Osteoblast (primary cell): ENCODE measurements around the gene ROBO2. TPM values are rescaled to one million over a fixed set of nuclear protein-coding genes. Genes with fewer than 3 reads are reported as not detected.

Experiments used
- DNase-seq: peaks from one replicate; pipeline ENCODE4 v3.0.0; 2011; ENCODE audit warnings: low spot score, mixed read lengths; ENCODE audit not compliant: insufficient read length; ENCODE audit errors: missing footprints
- H2AFZ ChIP-seq: 2 replicates; pipeline ENCODE4 v1.6.0; 2011; ENCODE audit warnings: mild to moderate bottlenecking, low read length
- H3K27ac ChIP-seq: 2 replicates; pipeline ENCODE4 v1.5.1; 2011; ENCODE audit warnings: mild to moderate bottlenecking, low read depth, low read length, moderate library complexity
- H3K27me3 ChIP-seq: 2 replicates; pipeline ENCODE4 v1.6.0; 2012; ENCODE audit warnings: mild to moderate bottlenecking, control low read depth, inconsistent platforms, low read length, moderate library complexity; ENCODE audit not compliant: insufficient read depth
- H3K36me3 ChIP-seq: 2 replicates; pipeline ENCODE4 v1.5.1; 2011; ENCODE audit warnings: mild to moderate bottlenecking, low read length, control low read depth, moderate library complexity; ENCODE audit not compliant: insufficient read depth
- H3K4me1 ChIP-seq: 2 replicates; pipeline ENCODE4 v1.5.1; 2011; ENCODE audit warnings: mild to moderate bottlenecking, low read length, control low read depth, moderate library complexity; ENCODE audit not compliant: insufficient read depth
- H3K4me2 ChIP-seq: 2 replicates; pipeline ENCODE4 v1.6.0; 2011; ENCODE audit warnings: mild to moderate bottlenecking, low read length; ENCODE audit not compliant: insufficient read depth
- H3K4me3 ChIP-seq: fragments of 200-600 bp; sonication (generic); 3 replicates; pipeline ENCODE4 v1.5.1; 2012; ENCODE audit warnings: mild to moderate bottlenecking, low read length, inconsistent platforms; ENCODE audit not compliant: insufficient read depth
- H3K79me2 ChIP-seq: 2 replicates; pipeline ENCODE4 v1.6.0; 2012; ENCODE audit warnings: mild to moderate bottlenecking, low read length, control low read depth, inconsistent platforms; ENCODE audit not compliant: insufficient read depth
- H3K9me3 ChIP-seq: 2 replicates; pipeline ENCODE4 v1.5.1; 2011; ENCODE audit warnings: low read depth, low read length, control low read depth
- H4K20me1 ChIP-seq: 2 replicates; pipeline ENCODE4 v1.6.0; 2012; ENCODE audit warnings: mild to moderate bottlenecking, low read length, control low read depth; ENCODE audit not compliant: insufficient read depth
- total RNA-seq: library from RNA; depleted of rRNA; stranded (reverse); fragments of >200 nt; gene quantifications from 2 replicates; pipeline ENCODE4 v1.2.3, GENCODE V29; 2012
- TF ChIP-seq, protein P1 (sequence below): IDR thresholded peaks from 2 replicates; pipeline ENCODE4 v1.5.1; 2011; ENCODE audit warnings: mild to moderate bottlenecking, low read depth, low read length, moderate library complexity; ENCODE audit errors: extremely low read depth

ROBO2 gene
- total RNA-seq, 1 donor: 0.36 TPM

DNA sequence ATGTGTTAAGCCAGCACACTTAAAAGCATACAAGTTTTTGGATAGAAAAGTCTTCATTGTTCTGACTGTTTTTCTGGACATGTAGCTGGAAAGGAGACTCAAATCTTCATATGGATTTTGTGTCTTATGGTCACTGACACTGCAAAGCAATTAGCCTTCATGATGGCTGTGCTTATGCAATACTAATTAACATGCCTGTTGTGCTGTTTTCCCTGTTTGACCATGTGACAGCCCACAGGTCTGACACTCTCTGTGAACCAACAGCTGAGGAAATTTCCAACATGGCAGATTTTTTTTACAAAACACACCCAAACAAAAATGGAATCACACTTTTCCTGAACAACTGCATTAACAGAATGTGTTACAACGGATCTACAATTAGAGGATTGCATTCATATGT is 248.4 kb downstream of the ROBO2 start:
- no peak for DNase-seq
- Histone ChIP-seq H3K79me2 (no peaks in the 10 kb centered on the region), H3K27ac (no peak overlapping the region), H4K20me1 (no peaks in the 10 kb centered on the region), H3K36me3 (no peaks in the 10 kb centered on the region), H3K4me1 (no peaks in the 10 kb centered on the region), H3K4me3 (no peak overlapping the region), H3K9me3 (no peaks in the 10 kb centered on the region), H3K27me3 (no peaks in the 10 kb centered on the region), H2AFZ (no peak overlapping the region), H3K4me2 (no peak overlapping the region)
- TF ChIP-seq, protein P1, sequence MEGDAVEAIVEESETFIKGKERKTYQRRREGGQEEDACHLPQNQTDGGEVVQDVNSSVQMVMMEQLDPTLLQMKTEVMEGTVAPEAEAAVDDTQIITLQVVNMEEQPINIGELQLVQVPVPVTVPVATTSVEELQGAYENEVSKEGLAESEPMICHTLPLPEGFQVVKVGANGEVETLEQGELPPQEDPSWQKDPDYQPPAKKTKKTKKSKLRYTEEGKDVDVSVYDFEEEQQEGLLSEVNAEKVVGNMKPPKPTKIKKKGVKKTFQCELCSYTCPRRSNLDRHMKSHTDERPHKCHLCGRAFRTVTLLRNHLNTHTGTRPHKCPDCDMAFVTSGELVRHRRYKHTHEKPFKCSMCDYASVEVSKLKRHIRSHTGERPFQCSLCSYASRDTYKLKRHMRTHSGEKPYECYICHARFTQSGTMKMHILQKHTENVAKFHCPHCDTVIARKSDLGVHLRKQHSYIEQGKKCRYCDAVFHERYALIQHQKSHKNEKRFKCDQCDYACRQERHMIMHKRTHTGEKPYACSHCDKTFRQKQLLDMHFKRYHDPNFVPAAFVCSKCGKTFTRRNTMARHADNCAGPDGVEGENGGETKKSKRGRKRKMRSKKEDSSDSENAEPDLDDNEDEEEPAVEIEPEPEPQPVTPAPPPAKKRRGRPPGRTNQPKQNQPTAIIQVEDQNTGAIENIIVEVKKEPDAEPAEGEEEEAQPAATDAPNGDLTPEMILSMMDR: no peak

DNA sequence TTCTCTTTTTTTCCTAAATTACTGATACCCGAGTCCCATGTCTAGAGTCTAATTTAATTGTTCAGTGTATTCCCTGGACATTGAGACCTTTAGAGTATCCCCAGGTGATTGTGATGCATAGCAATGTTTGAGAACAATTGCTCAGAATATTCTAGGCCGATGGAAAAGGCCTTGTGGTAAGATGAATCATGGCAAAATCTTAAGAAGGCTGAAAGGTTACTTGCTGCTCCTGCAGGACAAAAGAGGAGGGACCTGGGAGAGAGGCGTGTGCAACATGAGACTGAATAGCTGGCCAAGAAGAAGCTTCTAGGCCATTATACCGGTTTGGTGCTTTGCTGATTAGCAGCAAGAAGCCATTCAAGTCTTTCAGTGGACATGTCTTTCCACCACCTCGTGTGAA is 256.6 kb downstream of the ROBO2 start:
- Histone ChIP-seq H3K27me3 (no peaks in the 10 kb centered on the region), H3K4me3 (no peak overlapping the region), H4K20me1 (no peaks in the 10 kb centered on the region), H3K4me2 (no peak overlapping the region), H3K9me3 (no peaks in the 10 kb centered on the region), H3K36me3 (no peaks in the 10 kb centered on the region), H2AFZ (no peak overlapping the region), H3K79me2 (no peaks in the 10 kb centered on the region), H3K27ac (no peak overlapping the region), H3K4me1 (no peaks in the 10 kb centered on the region)
- no peak for DNase-seq
- TF ChIP-seq, protein P1: no peak

DNA sequence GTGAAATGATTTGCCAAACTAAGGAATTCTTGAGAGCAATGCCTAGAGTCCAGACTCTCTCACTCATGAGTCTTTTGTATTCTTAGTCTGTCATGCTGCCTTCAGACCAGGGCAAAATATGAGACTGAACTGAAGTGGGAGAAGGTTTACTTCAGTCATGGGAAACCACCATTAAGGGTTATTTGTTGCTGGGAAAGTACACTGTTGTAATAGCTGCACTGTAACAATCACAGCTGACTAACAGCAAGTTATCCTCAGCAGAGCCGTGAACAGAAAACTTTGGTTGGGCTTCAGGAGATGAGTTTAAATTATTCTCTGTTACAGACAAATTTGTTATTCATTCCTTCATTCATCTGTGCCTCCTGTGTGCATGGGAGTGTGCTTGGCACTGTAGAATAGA is 258.5 kb downstream of the ROBO2 start:
- no peaks in the 10 kb centered on the region for H3K9me3 ChIP-seq
- H4K20me1 ChIP-seq: no peaks in the 10 kb centered on the region
- H3K79me2 ChIP-seq: no peaks in the 10 kb centered on the region
- TF ChIP-seq, protein P1: no peak
- no peak overlapping the region for H3K4me2 ChIP-seq
- H3K4me3 ChIP-seq: no peak overlapping the region
- no peak overlapping the region for H3K27ac ChIP-seq
- DNase-seq: no peak
- H3K27me3 ChIP-seq: no peaks in the 10 kb centered on the region
- no peaks in the 10 kb centered on the region for H3K4me1 ChIP-seq
- H2AFZ ChIP-seq: no peak overlapping the region
- no peaks in the 10 kb centered on the region for H3K36me3 ChIP-seq

DNA sequence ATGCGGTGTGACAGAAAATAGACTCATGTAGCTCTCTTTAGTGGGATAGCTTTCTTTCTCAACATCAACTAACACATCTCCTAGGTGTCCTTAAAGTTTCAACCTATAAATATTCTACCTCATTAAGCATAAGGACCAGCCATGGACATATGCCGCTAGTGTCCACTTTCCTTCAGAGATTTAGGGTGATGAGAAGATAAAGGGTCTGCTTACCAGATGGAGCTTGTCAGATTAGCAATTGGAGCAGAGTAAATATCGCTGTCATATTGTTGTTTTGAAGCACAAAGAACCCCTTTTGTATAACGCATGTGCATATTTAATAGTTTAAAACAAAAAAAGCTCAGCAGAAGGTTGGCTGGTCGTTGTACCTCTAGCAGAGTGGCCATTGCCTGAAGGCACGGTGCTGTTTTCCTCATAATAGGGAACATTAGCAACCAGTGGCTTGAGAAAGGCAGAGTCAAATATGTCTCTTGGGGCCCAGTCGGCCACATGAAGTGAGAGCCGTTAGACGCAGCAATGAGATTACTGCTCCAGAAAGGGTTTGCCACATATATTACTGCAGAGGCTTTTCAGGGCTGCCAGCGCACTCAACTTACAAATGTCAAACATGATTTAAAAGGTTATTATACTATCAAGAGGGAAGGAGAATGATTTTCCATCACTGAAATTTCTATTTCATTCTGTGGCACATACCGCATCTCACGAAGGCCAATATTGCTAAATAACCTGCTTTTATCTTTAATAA is 264.2 kb downstream of the ROBO2 start:
- no peak overlapping the region for H2AFZ ChIP-seq
- no peak overlapping the region for H3K27ac ChIP-seq
- no peak for DNase-seq
- no peaks in the 10 kb centered on the region for H3K27me3 ChIP-seq
- H3K79me2 ChIP-seq: no peaks in the 10 kb centered on the region
- no peaks in the 10 kb centered on the region for H3K36me3 ChIP-seq
- no peaks in the 10 kb centered on the region for H4K20me1 ChIP-seq
- no peak overlapping the region for H3K4me3 ChIP-seq
- H3K4me2 ChIP-seq: no peak overlapping the region
- TF ChIP-seq, protein P1: no peak
- H3K4me1 ChIP-seq: no peaks in the 10 kb centered on the region
- H3K9me3 ChIP-seq: no peaks in the 10 kb centered on the region
